Measurements from ENCODE around the gene CYP1B1.

DNA sequence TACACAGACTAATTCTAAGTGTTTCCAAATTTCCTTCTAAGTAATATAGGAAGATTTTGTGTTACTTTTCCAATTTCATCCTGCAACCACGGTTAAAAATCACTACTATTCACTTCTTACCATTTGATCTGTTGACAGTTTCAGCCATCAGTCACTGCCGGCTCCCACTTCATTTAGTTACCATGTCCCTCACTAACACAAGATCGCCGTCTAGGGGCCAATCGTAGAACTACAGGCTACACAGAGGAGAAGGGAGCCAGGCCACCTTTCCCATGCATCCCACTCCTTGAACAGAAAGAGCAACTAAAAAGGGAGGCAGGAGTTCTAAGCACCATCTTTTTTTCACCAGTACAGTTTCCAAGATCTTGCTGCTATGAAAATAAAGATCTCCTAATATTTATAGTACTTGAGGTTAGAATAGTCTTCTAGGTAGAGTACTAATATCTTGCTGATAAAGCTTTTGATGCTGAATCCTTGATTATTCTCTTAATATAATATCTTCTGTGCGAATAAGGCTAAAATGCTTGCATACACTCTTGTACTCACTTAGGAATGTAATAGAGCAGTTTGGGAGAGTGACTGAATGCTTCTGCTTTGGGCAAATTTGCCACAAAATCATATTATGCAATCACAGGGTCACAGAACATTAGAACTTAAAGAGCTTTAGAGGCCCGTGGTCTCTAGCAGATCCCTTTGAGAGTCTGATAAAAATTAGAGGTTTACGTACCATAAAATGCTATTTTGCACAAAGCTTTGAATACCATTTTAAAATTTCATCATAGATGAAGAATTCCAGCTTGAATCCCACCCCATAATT, 39.5 kb upstream of the CYP1B1 start:
- TF ChIP-seq, protein P1, sequence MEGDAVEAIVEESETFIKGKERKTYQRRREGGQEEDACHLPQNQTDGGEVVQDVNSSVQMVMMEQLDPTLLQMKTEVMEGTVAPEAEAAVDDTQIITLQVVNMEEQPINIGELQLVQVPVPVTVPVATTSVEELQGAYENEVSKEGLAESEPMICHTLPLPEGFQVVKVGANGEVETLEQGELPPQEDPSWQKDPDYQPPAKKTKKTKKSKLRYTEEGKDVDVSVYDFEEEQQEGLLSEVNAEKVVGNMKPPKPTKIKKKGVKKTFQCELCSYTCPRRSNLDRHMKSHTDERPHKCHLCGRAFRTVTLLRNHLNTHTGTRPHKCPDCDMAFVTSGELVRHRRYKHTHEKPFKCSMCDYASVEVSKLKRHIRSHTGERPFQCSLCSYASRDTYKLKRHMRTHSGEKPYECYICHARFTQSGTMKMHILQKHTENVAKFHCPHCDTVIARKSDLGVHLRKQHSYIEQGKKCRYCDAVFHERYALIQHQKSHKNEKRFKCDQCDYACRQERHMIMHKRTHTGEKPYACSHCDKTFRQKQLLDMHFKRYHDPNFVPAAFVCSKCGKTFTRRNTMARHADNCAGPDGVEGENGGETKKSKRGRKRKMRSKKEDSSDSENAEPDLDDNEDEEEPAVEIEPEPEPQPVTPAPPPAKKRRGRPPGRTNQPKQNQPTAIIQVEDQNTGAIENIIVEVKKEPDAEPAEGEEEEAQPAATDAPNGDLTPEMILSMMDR (IDR thresholded peaks at IDR 0.05) = peak; percentile 61 to 88 (median 81)
- no peak for TF ChIP-seq POLR2A (IDR thresholded peaks at IDR 0.05)

All from testis (tissue), 2 donors.